PC-9 (cell line): ENCODE data around the gene AFF2. TPM values are rescaled to one million over a fixed set of nuclear protein-coding genes. Genes with fewer than 3 reads are reported as not detected.

ENCODE experiments used
- BruUV-seq: library from RNA; stranded (reverse); fragments of 400-500 nt; replicated peaks from 2 replicates; lab custom pipeline; 2021; lab: Mats Ljungman, UMichigan
- CTCF ChIA-PET: fragments of 300-600 bp; sonication (Branson Sonifier 250); formaldehyde crosslinking; loops from one replicate; lab custom pipeline; 2022; ENCODE audit warnings: antibody characterized with exemption; lab: Charles Lee
- POLR2A ChIA-PET: fragments of 300-600 bp; sonication (Branson Sonifier 250); formaldehyde crosslinking; loops from one replicate; lab custom pipeline; 2022; ENCODE audit warnings: antibody characterized with exemption; ENCODE audit not compliant: unreplicated experiment; lab: Charles Lee
- DNase-seq, 2 experiments: peaks; one replicate each; pipeline versions ENCODE4 v3.0.0 to v3.0.0-alpha.2; 2015 to 2022; ENCODE audit warnings: mixed read lengths in 1 of 2
- H2AFZ ChIP-seq: fragments of 200-600 bp; sonication (generic); 2 replicates; pipeline ENCODE4 v1.8.1; 2017; ENCODE audit warnings: antibody characterized with exemption
- H3F3A ChIP-seq: fragments of 200-600 bp; sonication (generic); 2 replicates; pipeline ENCODE4 v1.8.1; 2017; ENCODE audit warnings: antibody characterized with exemption, mild to moderate bottlenecking, low read depth; ENCODE audit not compliant: insufficient read depth
- H3K27ac ChIP-seq: fragments of 200-600 bp; sonication (generic); 2 replicates; pipeline ENCODE4 v1.6.1; 2016; ENCODE audit warnings: mixed run types
- H3K27me3 ChIP-seq: fragments of 200-600 bp; sonication (generic); 2 replicates; pipeline ENCODE4 v1.6.1; 2016; ENCODE audit warnings: low read depth, mixed run types; ENCODE audit not compliant: insufficient read depth
- H3K36me3 ChIP-seq: fragments of 200-600 bp; sonication (generic); 2 replicates; pipeline ENCODE4 v1.6.1; 2016; ENCODE audit warnings: low read depth, mixed run types
- H3K4me1 ChIP-seq: fragments of 200-600 bp; sonication (generic); replicated peaks from 2 replicates; pipeline ENCODE4 v1.6.1; 2016; ENCODE audit warnings: mixed run types; ENCODE audit not compliant: insufficient read depth
- H3K4me2 ChIP-seq: fragments of 200-600 bp; sonication (generic); 2 replicates; pipeline ENCODE4 v1.6.1; 2017; ENCODE audit warnings: mixed run types
- H3K4me3 ChIP-seq: fragments of 200-600 bp; sonication (generic); 2 replicates; pipeline ENCODE4 v1.6.1; 2016; ENCODE audit warnings: mixed run types
- H3K79me2 ChIP-seq: fragments of 200-600 bp; sonication (generic); 2 replicates; pipeline ENCODE4 v1.6.1; 2017; ENCODE audit warnings: low read depth, mixed run types
- H3K9me2 ChIP-seq: fragments of 200-600 bp; sonication (generic); 2 replicates; pipeline ENCODE4 v1.8.1; 2017; ENCODE audit warnings: mild to moderate bottlenecking; ENCODE audit not compliant: insufficient read depth
- H3K9me3 ChIP-seq: fragments of 200-600 bp; sonication (generic); 2 replicates; pipeline ENCODE4 v1.8.1; 2016; ENCODE audit warnings: low read depth; ENCODE audit not compliant: insufficient read depth
- H4K20me1 ChIP-seq: fragments of 200-600 bp; sonication (generic); 2 replicates; pipeline ENCODE4 v1.8.1; 2017; ENCODE audit not compliant: insufficient read depth
- CTCF ChIP-seq: fragments of 200-600 bp; sonication (generic); conservative IDR thresholded peaks from 2 replicates; pipeline ENCODE4 v1.6.1; 2017; ENCODE audit warnings: mixed run types, antibody characterized with exemption, mild to moderate bottlenecking, moderate library complexity
- EZH2 ChIP-seq: fragments of 200-600 bp; sonication (generic); IDR thresholded peaks from 2 replicates; pipeline ENCODE4 v1.8.0; 2017; ENCODE audit warnings: antibody characterized with exemption, low read depth
- intact Hi-C: fragments of 100-400 bp; cut with micrococcal nuclease; formaldehyde crosslinking; loops from one replicate; pipeline ENCODE4 v1.10.0; 2022; ENCODE audit not compliant: unreplicated experiment
- total RNA-seq: library from RNA; stranded (reverse); gene quantifications from 2 replicates; pipeline ENCODE4 v1.2.3, GENCODE V29; 2021

Gene AFF2
- total RNA-seq, 1 experiment from 2014 or later: not detected

DNA sequence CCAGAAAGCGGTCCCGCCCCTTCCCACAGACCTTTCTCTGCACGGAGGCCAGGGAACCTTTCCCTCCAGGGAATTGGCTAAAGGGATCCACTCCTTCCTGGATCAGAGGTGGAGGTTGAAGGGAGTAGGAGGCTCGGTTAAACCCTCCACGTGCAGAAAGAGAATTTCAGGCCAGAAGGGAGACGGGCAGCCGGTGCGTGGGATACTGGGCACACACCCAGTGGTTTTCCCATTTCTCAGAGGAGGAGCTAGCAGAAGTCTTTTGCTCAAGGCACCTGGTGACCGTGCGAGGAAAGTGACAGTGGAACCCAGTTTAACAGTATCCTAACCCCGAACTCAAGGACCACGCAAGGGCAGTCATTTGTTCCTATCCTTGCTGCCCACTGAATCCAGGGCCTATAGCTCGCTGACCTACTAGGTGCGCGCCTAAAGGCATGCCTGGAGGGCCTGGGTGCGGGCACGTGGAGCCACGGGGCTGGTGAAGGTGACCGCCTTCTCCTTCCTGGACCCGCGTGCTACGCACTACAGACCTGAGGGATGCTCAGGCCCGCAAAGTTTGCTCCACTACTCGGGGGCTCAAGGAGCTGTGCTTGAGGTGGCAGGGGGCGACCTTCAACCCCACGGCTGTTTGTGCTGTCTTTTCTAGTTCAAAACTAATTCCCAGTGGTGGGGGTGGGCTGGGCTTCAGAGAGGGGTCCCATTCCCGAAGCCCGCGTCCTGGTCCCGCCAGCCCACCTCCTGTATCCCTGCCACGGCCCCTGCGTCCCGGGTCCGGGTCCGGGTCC is 587 bp upstream of the AFF2 start:
- Histone ChIP-seq H3K4me1 (no peaks in the 10 kb centered on the region), H3K79me2 (no peaks in the 10 kb centered on the region), H4K20me1 (no peaks in the 10 kb centered on the region), H3K36me3 (no peaks in the 10 kb centered on the region), H2AFZ (no peak overlapping the region), H3K9me3 (no peaks in the 10 kb centered on the region), H3K27me3 (peaks cover 2% of the 10 kb centered on the region; the same call in 1 of the 2 replicates), H3F3A (no peaks in the 10 kb centered on the region), H3K4me2 (no peak overlapping the region), H3K9me2 (no peaks in the 10 kb centered on the region), H3K27ac (no peak overlapping the region), H3K4me3 (no peak overlapping the region)
- TF ChIP-seq CTCF (no peak), EZH2 (no peak)
- intact Hi-C loops: no loop called here
- ChIA-PET POLR2A (no interaction called here), CTCF (no interaction called here)
- BruUV-seq: no TSS peak
- DNase-seq: no peak

- no peak overlapping the region for H2AFZ ChIP-seq
- H3K4me2 ChIP-seq: no peak overlapping the region
- H3K4me1 ChIP-seq: no peaks in the 10 kb centered on the region
- no peaks in the 10 kb centered on the region for H3F3A ChIP-seq
- ChIA-PET POLR2A (no interaction called here), CTCF (no interaction called here)
- peaks cover 2% of the 10 kb centered on the region for H3K27me3 ChIP-seq
- no peaks in the 10 kb centered on the region for H3K36me3 ChIP-seq
- H3K9me2 ChIP-seq: no peaks in the 10 kb centered on the region
- H3K4me3 ChIP-seq: no peak overlapping the region
- no peaks in the 10 kb centered on the region for H4K20me1 ChIP-seq
- no peaks in the 10 kb centered on the region for H3K79me2 ChIP-seq
- intact Hi-C loops: no loop called here
- H3K27ac ChIP-seq: no peak overlapping the region
- TF ChIP-seq EZH2 (no peak), CTCF (no peak)
- BruUV-seq: no TSS peak
- DNase-seq: no peak
- H3K9me3 ChIP-seq: no peaks in the 10 kb centered on the region
Measured at GRCh38 chrX:148501386-148502066, 1.1 kb downstream of the AFF2 start.

DNA sequence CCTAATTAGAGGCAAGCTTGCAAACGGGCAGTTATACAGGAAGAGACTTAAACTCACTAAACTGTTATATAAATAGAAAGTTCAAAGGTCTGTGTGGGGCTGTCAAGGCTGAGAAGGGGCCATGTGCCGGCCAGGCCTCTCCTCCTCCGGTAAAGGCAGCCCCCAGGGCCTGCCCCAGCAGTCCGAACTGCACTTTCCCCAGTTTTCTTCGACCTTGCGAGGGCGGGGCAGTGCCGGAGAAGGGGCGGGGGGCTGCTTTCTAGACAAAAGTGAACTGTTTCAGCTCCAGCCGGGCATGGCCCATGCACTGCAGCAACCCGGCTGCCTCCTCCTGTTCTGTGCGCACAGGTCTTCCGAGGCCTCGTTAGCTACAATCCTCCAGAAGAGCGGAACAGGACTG is 4.1 kb downstream of the AFF2 start:
- DNase-seq: no peak
- H3K79me2 ChIP-seq: no peaks in the 10 kb centered on the region
- CTCF ChIA-PET: no interaction called here
- H3F3A ChIP-seq: no peaks in the 10 kb centered on the region
- intact Hi-C loops: no loop called here
- no TSS peak for BruUV-seq
- H3K4me2 ChIP-seq: no peak overlapping the region
- H4K20me1 ChIP-seq: no peaks in the 10 kb centered on the region; the same call in 1 of the 2 replicates
- TF ChIP-seq CTCF (no peak), EZH2 (no peak)
- H3K27ac ChIP-seq: no peak overlapping the region
- H3K4me1 ChIP-seq: no peaks in the 10 kb centered on the region
- no peaks in the 10 kb centered on the region for H3K36me3 ChIP-seq
- no peaks in the 10 kb centered on the region for H3K9me2 ChIP-seq
- POLR2A ChIA-PET: no interaction called here
- H3K27me3 ChIP-seq: peaks cover 5% of the 10 kb centered on the region
- H2AFZ ChIP-seq: no peak overlapping the region
- H3K9me3 ChIP-seq: no peaks in the 10 kb centered on the region
- H3K4me3 ChIP-seq: no peak overlapping the region
